HG02973 (cell line): ENCODE data around the gene HAUS8.
"Not testable (repeated sequence)": the region's sequence is repeated elsewhere in the genome, so short reads cannot be mapped to it uniquely, and the experiment has no call there.

Experiments used
- ATAC-seq: cut with Tn5 transposase; IDR thresholded peaks from one replicate; pipeline ENCODE4 v1.9.1; 2021; ENCODE audit warnings: moderate library complexity; ENCODE audit not compliant: unreplicated experiment

Gene HAUS8, protein sequence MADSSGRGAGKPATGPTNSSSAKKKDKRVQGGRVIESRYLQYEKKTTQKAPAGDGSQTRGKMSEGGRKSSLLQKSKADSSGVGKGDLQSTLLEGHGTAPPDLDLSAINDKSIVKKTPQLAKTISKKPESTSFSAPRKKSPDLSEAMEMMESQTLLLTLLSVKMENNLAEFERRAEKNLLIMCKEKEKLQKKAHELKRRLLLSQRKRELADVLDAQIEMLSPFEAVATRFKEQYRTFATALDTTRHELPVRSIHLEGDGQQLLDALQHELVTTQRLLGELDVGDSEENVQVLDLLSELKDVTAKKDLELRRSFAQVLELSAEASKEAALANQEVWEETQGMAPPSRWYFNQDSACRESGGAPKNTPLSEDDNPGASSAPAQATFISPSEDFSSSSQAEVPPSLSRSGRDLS

GRCh38 chr19:17075035-17075863, at the start of gene HAUS8, which contains the start of gene MYO9B:
Gene HAUS8 (minus strand): TSS chr19:17075452. CDS start chr19:17075422, 30 bp downstream.
Gene MYO9B (plus strand): TSS chr19:17075777. CDS start chr19:17101718, 25,941 bp downstream.
- peak; percentile 77 for ATAC-seq

- ATAC-seq: no peak
These were observed 48.8 kb upstream of the HAUS8 start for GRCh38 chr19:17124025-17124424.

DNA sequence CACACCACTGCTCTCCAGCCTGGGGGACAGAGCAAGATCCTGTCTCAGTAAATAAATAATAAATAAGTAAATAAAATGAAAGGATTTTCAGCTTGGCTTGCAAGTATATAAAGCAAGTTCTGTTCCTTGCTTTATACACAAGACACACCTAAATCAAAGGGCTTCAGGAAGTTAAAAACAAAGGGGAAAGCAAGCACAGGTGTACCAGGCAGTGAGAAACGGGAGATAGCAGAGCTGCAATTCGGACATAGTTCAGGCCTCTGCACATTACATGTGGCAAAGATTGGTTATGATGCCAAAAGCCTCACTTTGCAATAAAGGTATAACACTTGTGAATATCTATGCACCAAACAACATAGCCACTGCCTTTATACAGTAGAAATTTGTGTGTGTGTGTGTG, 47.8 kb upstream of the HAUS8 start:
- ATAC-seq: no peak

DNA sequence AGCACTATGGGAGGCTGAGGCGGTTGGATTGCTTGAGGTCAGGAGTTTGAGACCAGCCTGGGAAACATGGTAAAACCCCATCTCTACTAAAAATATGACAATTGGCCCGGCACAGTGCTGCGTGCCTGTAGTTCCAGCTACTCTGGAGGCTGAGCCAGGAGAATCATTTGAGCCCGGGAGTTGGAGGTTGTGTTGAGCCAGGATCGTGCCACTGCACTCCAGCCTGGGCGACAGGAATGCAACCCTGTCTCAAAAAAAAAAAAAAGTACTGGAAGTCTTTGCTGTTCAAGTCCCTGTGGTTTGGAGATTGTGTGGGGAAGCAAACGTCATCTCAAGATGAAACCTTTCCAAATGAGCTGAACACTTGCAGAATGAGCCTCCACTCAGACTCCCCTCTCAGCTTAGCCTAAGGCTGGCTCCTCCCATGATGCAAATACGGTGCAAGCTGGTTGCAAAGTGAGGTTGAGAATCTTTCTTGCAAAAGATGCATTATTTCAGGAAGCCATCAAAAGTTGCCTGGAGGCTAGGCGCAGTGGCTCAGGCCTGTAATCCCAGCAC, 46.6 kb upstream of the HAUS8 start:
- ATAC-seq: no peak

DNA sequence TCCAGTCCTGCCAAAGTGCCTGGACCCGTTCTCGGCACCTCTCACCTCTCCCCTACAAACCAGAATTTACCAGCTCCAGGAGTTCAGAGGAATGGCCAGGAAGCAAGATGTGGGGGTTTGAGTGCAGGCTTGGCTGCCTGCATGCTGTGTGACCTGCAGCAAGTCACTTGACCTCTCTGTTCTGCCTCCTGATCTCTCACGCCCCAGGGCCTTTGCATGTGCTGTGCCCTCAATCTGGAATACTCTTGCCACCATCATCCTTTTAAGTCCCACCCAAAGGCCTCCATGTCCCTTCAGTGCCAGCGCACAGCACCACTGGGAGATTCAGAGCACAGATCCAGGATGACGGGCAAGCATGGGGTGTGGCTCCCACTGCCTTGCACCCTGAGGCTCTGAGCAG, 43.7 kb upstream of the HAUS8 start:
- ATAC-seq: no peak

DNA sequence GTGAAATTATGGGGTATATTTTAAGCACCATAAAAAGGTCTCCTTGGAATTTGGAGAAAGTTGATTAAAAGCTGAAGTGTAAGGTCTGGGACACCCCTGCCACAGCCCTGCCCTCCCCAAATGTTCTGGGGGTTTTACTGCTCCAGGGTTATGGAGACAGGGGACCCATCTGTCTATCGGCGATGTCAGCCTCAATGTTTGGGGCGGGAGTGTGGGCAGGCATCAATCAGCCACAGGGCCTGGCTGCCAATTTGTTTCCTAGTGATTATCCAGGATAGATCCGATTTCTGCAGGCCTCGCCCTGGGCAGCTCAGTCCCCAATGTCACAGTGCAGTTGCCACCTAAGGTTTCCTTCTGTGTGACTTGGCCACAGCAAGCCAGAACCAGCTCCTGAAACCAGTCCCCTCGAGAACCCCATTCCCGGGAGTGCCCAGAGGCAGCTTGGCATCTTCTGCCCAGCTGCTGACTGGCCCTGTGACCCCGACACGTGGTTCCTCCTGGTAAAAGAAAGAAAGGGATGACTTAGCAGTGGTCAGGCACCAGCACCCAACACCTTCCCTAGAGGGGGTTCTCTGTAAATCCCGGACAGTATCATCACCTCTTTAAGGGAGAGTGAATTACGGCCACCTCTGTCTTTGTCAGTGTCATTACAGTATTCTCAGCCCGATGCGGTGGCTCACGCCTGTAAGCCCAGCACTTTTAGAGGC, 41.9 kb upstream of the HAUS8 start:
- ATAC-seq: no peak

GRCh38 chr19:17114414-17114831, 39.2 kb upstream of the HAUS8 start:
- no peak for ATAC-seq

DNA sequence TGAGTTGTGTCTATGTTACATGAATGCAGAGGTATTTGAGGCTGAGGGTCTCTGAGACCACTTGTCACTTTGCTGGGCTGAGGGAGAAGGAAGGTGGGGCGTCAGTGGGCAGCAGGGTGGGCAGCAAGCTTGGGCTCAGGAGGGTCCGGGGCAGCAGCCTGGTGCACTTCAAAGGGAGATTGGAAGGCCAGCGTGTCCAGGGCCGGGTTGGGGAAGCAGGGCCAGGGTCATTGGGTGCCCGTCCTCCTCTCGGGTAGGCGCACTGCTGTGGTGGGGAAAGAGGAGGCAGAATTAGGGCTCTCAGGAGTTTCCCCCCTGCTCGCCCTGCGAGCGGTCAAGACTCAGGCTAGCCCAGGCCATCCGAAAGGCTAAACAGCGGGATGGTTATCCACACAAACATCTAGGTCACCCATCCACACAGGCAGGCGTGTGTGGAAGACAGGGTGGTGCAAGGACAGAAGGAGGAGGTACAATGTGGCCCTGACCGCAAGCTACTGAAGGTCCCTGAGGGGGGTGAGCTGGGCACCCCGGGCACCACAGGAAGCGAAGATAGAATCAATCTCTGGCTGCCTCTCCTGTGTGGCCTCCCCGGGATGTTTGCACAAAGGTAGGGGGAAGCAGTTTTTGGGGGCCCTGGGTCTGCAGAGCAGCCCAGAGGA, 38.0 kb upstream of the HAUS8 start:
- ATAC-seq: no peak

DNA sequence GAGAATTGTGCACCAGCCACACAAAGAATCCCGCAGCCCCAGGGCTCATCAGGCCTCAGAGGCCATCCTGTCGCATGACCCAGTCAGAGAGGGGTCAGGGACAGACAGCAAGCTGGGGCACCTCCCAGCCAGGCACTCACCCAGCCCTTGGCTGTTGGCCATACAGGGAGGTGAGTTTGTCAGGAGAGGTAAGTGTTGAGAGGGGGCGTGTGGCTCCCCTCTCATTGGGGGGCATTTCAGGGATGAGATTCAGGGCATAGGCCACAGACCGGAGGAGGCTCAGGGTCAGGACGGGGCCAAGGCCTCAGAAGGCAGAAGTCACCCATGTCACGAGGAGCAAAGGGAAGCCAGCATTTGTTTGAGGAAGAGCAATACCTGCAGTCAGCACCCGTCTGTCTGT, 37.4 kb upstream of the HAUS8 start:
- ATAC-seq: no peak

DNA sequence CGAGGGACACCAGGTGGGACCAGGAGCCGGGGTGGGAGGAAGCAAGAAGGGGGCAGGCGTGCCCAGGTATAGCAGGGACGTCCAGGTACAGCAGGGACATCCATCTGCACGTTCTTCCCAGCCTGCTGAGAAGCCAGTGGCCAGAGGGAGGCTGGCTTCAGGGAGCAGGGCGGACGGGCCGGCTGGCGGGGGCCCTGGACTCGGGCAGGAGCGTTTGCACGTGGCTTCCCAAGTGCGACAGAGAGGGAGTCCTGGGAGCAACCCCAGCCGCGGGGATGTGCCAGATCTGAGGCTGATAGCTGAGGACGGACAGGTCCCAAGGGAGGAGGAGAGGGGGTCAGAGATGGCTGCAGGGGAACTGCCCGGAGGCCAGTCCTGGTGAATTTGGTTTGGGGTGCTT, 37.0 kb upstream of the HAUS8 start:
- no peak for ATAC-seq

GRCh38 chr19:17111766-17112165, 36.5 kb upstream of the HAUS8 start:
- no peak for ATAC-seq

DNA sequence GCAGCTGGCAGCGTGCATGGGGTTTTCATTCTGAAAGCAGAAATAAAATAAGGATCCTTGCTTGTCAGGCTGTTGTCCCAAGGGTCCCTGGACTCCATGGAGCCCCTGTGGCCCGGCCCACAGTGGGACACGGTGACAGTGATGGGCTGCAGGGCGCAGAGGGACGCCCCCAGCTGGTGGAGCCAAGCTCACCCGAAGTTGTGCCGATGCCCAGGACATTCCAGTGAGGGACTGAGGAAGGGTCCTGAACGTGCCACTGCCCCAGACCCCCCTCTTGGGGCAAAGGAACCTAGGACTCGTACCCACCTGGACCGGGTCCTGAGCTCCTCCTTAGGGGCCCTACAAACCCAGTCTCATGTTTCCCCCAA, 35.3 kb upstream of the HAUS8 start:
- ATAC-seq: no peak

- peak; percentile 47 for ATAC-seq
These were observed 34.8 kb upstream of the HAUS8 start for GRCh38 chr19:17109962-17110598.

DNA sequence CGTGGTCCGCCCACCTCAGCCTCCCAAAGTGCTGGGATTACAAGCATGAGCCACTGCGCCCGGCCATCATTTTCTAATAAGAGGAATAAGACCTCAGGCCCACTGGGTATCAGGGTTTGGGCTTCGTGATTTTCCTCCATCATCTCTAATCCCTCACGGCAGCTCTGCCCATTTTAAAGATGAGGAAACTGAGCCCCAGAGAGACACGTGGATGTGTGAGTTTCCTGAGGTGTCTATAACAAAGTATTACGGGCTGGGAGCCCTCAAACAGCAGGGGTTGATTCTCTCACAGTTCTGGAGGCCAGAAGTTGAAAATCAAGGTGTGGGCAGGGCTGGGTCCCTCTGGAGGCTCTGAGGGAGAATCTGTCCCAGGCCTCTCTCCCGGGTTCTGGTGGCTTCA, 34.0 kb upstream of the HAUS8 start:
- no peak for ATAC-seq

- ATAC-seq: no peak
These were observed 33.2 kb upstream of the HAUS8 start for GRCh38 chr19:17108453-17108784.

GRCh38 chr19:17107546-17108452, 32.5 kb upstream of the HAUS8 start:
- ATAC-seq: no peak

- ATAC-seq: not testable (repeated sequence)
These were observed 31.7 kb upstream of the HAUS8 start for GRCh38 chr19:17106964-17107363.

DNA sequence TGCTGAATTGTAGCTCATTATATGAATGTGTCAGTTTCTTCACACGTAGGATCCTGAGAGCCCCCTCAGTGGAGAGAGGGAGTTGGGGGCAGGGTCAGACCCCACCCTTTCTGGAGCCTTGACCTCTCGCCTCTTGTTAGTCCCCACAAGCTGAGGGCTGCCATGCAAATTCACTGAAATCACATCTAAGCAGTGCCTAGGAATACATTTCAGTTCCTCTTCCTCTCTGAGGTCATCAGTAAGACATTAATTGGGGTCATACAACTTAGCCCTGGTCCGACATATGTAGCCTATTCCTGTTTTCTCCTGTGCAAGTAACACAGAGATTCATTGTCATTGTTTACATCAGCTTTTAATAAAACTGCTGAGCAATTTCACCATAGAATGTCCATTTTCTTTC, 30.3 kb upstream of the HAUS8 start:
- no peak for ATAC-seq

GRCh38 chr19:17104679-17105078, 29.4 kb upstream of the HAUS8 start:
- ATAC-seq: no peak
